Measurements from ENCODE around the gene SUMO3.

DNA sequence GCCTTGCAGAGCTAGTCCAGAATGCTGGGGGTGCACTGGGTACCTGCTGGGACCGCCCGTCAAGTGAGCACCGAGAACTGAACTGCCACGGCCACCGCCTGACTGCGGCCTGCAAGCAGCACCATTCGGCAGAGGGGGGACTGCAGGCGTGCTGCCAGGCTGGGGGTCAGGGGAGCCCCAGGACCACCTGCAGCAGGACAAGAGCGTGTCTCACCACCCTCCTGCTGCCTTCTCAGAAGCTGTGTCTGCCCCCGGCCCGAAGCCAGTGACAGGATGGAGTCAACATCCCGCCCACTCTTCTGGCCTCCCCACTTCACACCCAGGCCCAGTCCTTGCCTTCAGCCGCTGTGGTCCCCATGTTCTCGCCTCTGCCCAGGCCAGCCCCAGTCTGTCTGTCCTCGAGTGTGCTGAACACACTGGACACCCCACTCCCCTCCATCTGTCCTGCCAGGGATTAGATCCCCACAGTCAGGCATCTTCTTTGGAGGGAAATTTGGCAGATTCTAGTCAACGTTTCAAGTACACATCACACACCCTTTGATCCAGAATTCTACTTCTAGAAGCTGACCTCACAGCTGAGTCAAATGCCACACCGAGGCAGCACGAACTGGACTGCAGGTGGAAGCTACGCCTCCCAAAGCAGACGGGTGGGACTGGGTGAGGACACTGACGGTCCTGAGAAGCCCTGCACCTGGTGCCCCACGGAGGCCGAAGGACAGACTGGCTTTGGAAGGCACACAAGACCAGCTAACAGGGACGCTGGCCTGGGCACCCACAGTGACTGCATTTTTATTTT, 29.6 kb upstream of the SUMO3 start:
- TF ChIP-seq, protein P1, sequence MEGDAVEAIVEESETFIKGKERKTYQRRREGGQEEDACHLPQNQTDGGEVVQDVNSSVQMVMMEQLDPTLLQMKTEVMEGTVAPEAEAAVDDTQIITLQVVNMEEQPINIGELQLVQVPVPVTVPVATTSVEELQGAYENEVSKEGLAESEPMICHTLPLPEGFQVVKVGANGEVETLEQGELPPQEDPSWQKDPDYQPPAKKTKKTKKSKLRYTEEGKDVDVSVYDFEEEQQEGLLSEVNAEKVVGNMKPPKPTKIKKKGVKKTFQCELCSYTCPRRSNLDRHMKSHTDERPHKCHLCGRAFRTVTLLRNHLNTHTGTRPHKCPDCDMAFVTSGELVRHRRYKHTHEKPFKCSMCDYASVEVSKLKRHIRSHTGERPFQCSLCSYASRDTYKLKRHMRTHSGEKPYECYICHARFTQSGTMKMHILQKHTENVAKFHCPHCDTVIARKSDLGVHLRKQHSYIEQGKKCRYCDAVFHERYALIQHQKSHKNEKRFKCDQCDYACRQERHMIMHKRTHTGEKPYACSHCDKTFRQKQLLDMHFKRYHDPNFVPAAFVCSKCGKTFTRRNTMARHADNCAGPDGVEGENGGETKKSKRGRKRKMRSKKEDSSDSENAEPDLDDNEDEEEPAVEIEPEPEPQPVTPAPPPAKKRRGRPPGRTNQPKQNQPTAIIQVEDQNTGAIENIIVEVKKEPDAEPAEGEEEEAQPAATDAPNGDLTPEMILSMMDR (IDR thresholded peaks at IDR 0.05) = no peak
- TF ChIP-seq POLR2A (IDR thresholded peaks at IDR 0.05) = no peak
